HuH-7 (cell line): ENCODE measurements around the gene MTHFD2.
"Not testable (repeated sequence)": the region's sequence is repeated elsewhere in the genome, so short reads cannot be mapped to it uniquely, and the experiment has no call there.

ENCODE experiments used
- DNase-seq: peaks from one replicate; pipeline ENCODE4 v3.0.0; 2011; ENCODE audit warnings: low spot score

The MTHFD2 gene

GRCh38 chr2:74198023-74198460 is 373 bp upstream of the MTHFD2 start:
- no peak for DNase-seq

- no peak for DNase-seq
These were observed 873 bp downstream of the MTHFD2 start for GRCh38 chr2:74199275-74199701.

- no peak for DNase-seq
These were observed 1.5 kb downstream of the MTHFD2 start for GRCh38 chr2:74199871-74200305.

- DNase-seq: no peak
These were observed 2.8 kb downstream of the MTHFD2 start for GRCh38 chr2:74201196-74201595.

- no peak for DNase-seq
These were observed 3.2 kb downstream of the MTHFD2 start for GRCh38 chr2:74201596-74201995.

DNA sequence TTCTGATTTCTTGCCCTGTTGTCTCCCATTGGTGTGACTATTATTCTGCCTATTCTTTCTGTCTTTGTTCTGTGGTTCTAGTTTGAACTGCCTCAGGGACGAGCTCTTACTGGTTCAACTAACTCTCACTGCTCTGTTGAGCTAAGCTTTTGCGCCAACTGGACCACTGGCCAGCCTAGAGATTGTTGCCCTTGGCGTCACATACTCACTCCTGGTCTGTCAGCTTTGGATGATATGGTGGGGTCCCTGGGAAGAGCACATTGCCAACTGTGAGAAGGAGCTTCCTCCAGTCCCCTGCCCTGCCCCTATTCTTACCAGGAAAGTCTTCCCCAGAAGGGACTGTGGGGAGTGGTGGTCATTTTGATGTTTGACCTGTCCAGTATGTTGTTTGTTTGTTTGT is 6.0 kb downstream of the MTHFD2 start:
- DNase-seq: no peak

GRCh38 chr2:74205113-74205512 is 6.7 kb downstream of the MTHFD2 start:
- no peak for DNase-seq

DNA sequence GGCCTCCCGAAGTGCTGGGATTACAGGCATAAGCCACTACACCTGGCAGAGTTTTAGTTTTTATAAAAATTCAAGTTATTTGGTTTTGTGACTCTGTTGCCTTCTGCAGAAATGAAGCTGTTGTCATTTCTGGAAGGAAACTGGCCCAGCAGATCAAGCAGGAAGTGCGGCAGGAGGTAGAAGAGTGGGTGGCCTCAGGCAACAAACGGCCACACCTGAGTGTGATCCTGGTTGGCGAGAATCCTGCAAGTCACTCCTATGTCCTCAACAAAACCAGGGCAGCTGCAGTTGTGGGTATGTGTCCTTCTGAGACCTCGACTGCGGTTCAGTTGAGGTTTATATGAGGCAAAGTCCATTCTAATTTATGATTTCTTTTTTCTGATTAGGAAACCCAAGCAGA is 7.2 kb downstream of the MTHFD2 start:
- DNase-seq: no peak

- no peak for DNase-seq
These were observed 7.8 kb downstream of the MTHFD2 start for GRCh38 chr2:74206180-74206688.

GRCh38 chr2:74212702-74213410 is 14.4 kb downstream of the MTHFD2 start:
- DNase-seq: no peak

GRCh38 chr2:74215771-74216170 is 17.4 kb downstream of the MTHFD2 start:
- DNase-seq: not testable (repeated sequence)

GRCh38 chr2:74216642-74217041 is 18.2 kb downstream of the MTHFD2 start:
- DNase-seq: no peak

- DNase-seq: no peak
These were observed 21.6 kb downstream of the MTHFD2 start for GRCh38 chr2:74219846-74220486.

GRCh38 chr2:74221091-74221490 is 22.7 kb downstream of the MTHFD2 start:
- DNase-seq: no peak

DNA sequence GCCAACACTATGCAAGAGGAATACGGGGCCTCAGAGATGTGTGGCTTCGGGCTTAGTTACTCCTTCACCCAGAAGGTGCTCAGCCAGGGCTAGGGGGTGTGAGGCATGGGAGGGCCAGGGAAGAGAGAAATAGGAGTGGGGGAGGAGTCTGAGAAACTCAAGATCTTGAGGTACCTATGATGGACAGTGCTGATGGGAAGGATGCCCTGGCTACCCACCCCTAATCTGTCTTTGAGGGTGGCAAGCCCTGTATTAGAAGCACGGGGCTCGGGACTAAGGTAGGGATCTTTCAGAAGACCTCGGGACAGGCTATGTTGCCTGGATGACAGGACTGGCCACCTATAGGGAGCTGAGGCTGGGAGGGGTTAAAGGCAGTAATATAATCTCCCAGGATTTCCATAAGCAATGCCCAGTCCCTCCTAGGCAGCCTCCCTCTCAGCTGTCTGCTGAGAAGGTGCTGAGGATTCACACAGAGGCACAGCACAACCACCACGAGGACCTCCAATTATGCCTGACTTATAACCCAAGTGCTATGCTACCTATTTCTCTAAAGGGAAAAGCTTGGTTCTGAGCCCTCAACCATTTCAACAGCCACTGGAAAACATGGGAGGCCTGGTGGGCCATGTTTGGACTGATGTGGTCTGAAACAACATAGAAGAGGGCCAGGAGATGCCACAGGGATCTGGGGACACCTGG is 23.3 kb downstream of the MTHFD2 start:
- DNase-seq: no peak

- no peak for DNase-seq
These were observed 23.9 kb downstream of the MTHFD2 start for GRCh38 chr2:74222300-74222650.

- no peak for DNase-seq
These were observed 25.7 kb downstream of the MTHFD2 start for GRCh38 chr2:74223941-74224770.

GRCh38 chr2:74225698-74226459 is 27.5 kb downstream of the MTHFD2 start:
- DNase-seq: no peak

DNA sequence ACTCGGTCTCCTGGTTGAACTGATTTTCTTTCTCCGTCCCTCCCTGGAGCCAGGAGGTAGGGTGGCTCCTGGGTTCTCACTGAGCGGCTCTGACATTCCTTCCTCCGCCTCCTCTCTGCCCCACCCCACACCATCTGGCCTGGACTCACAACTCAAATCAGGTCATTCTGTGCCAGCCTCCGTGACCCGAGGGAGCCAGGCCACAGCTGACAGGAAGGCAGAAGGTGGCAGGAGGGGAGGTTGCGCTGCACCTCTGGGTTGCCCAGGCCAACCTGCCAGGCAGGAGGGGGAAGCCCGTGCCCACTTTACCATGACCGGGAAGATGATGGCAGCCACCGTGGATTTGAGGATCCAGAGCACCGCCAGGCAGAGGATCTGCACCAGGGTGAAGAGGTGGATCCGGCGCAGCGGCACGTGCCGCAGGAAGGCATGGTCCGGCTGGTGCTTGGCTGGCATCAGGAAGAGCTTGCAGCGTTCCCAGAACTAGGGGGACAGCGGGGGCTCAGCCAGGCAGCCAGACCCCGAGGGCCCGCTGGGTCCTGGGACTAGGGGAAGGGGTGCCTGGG is 28.3 kb downstream of the MTHFD2 start:
- no peak for DNase-seq

GRCh38 chr2:74227646-74228045 is 29.2 kb downstream of the MTHFD2 start:
- no peak for DNase-seq

DNA sequence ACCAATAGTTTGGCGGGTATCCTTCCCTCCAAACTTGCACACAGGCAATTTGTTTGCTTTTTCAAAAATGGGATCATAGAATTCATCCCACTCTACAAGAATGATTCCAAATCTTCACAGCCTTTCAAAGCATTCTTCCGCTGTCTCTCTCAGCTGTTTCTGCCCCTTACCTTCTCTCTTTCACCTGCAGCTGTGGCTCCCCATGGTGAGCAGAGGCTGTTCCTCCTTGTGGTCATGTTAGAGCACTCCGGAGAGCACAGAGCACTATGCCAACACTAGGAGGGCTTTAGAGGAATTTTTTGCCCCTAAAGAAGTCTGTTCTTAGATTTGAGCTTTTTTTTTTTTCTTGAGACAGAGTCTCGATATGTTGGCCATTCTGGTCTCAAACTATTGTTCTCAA is 30.4 kb downstream of the MTHFD2 start:
- DNase-seq: no peak
